K562 (cell line): ENCODE measurements around the gene PDPR. TPM values are rescaled to one million over a fixed set of nuclear protein-coding genes. Genes with fewer than 3 reads are reported as not detected.
"Not testable (repeated sequence)": the region's sequence is repeated elsewhere in the genome, so short reads cannot be mapped to it uniquely, and the experiment has no call there.

ENCODE experiments used
- ATAC-seq: fragments of 200-7000 bp; cut with Tn5 transposase; 3 replicates; pipeline ENCODE4 v1.9.1; 2020; ENCODE audit warnings: moderate library complexity
- Bru-seq: library from RNA; stranded (reverse); fragments of 400-500 nt; gene quantifications from one replicate; lab custom pipeline; 2021; lab: Mats Ljungman, UMichigan
- BruChase-seq, 2 experiments: library from RNA; stranded (reverse); fragments of 400-500 nt; gene quantifications; one replicate each; lab custom pipeline; 2021; lab: Mats Ljungman, UMichigan
- BruUV-seq: library from RNA; stranded (reverse); fragments of 400-500 nt; replicated peaks from 2 replicates; lab custom pipeline; 2021; lab: Mats Ljungman, UMichigan
- CTCF ChIA-PET: fragments of 300-600 bp; formaldehyde crosslinking; extraction: SDS; loops from one replicate; lab custom pipeline; 2021; ENCODE audit warnings: low intra/inter-chr PET ratio; lab: Yijun Ruan, JAX
- POLR2A ChIA-PET: fragments of 300-600, 350-650 bp; sonication (Branson Sonifier 250); formaldehyde crosslinking; extraction: SDS; loops from one replicate; lab custom pipeline; 2021; ENCODE audit warnings: antibody characterized with exemption, inconsistent platforms; lab: Yijun Ruan, JAX
- DNase-seq, 4 experiments: peaks; one replicate each; pipeline versions ENCODE4 v3.0.0 to v3.0.0-alpha.2; 2011 to 2018; ENCODE audit warnings: low spot score in 3 of 4, mixed read lengths in 3 of 4; ENCODE audit errors: extremely low read depth in 1 of 4
- FAIRE-seq: peaks from 2 replicates; lab custom pipeline; 2011; peaks lifted over from hg19 to GRCh38; lab: Jason Lieb, UNC
- H2AFZ ChIP-seq: 2 replicates; pipeline ENCODE4 v1.6.0; 2011; ENCODE audit warnings: low read depth, low read length, control low read depth, inconsistent platforms
- H3K27ac ChIP-seq: fragments of 200-600 bp; 3 replicates; pipeline ENCODE4 v1.8.0; 2011; ENCODE audit warnings: low read depth, mild to moderate bottlenecking, control low read depth, inconsistent platforms, low read length, moderate library complexity, mixed read lengths; ENCODE audit errors: extremely low read depth
- H3K27me3 ChIP-seq, 2 experiments: fragments of 300-600 bp in 1 of 2; 2 replicates in 1 of 2; 3 replicates in 1 of 2; pipeline versions ENCODE4 v1.6.0 to v1.8.0; 2011; ENCODE audit warnings: inconsistent platforms in 2 of 2, low read length in 2 of 2, mild to moderate bottlenecking in 1 of 2, mixed read lengths in 1 of 2, moderate library complexity in 1 of 2; ENCODE audit not compliant: control insufficient read depth in 2 of 2, insufficient read depth in 2 of 2
- H3K36me3 ChIP-seq: fragments of 300-600 bp; 3 replicates; pipeline ENCODE4 v1.8.0; 2011; ENCODE audit warnings: mild to moderate bottlenecking, low read length, inconsistent platforms; ENCODE audit not compliant: control insufficient read depth, insufficient read depth
- H3K4me1 ChIP-seq, 2 experiments: fragments of 200-600 bp in 1 of 2; replicated peaks in 1 of 2; 2 replicates in 1 of 2; 3 replicates in 1 of 2; pipeline versions ENCODE4 v1.5.1 to v1.8.0; 2011; ENCODE audit warnings: inconsistent platforms in 2 of 2, low read length in 2 of 2, mild to moderate bottlenecking in 1 of 2, mixed read lengths in 1 of 2, moderate library complexity in 1 of 2; ENCODE audit not compliant: control insufficient read depth in 2 of 2, insufficient read depth in 2 of 2
- H3K4me2 ChIP-seq: 2 replicates; pipeline ENCODE4 v1.6.1; 2011; ENCODE audit warnings: low read length, control low read depth, inconsistent platforms, mixed read lengths; ENCODE audit not compliant: insufficient read depth
- H3K4me3 ChIP-seq: fragments of 200-600 bp; sonication (generic), shearing (Covaris generic); 2 replicates; pipeline ENCODE4 v1.5.1; 2016; ENCODE audit warnings: control low read depth, inconsistent platforms
- H3K79me2 ChIP-seq: fragments of 200-600 bp; 3 replicates; pipeline ENCODE4 v1.8.0; 2011; ENCODE audit warnings: low read length, inconsistent platforms; ENCODE audit not compliant: control insufficient read depth, insufficient read depth
- H3K9ac ChIP-seq, 2 experiments: 2 replicates each; pipeline versions ENCODE4 v1.6.0 to v1.6.1; 2011; ENCODE audit warnings: low read depth in 2 of 2, low read length in 2 of 2, control low read depth in 1 of 2, inconsistent platforms in 1 of 2, mild to moderate bottlenecking in 1 of 2, mixed read lengths in 1 of 2; ENCODE audit not compliant: insufficient read depth in 1 of 2
- H3K9me1 ChIP-seq: one replicate; pipeline ENCODE4 v1.6.0; 2011; ENCODE audit warnings: inconsistent platforms, mild to moderate bottlenecking, low read length, moderate library complexity; ENCODE audit not compliant: control insufficient read depth, insufficient read depth
- H3K9me3 ChIP-seq: replicated peaks from 2 replicates; pipeline ENCODE4 v1.5.1; 2011; ENCODE audit warnings: low read depth, low read length, inconsistent platforms; ENCODE audit not compliant: control insufficient read depth, insufficient read depth
- H4K20me1 ChIP-seq: replicated peaks from 2 replicates; pipeline ENCODE4 v1.6.1; 2011; ENCODE audit warnings: low read length, inconsistent platforms, mixed read lengths; ENCODE audit not compliant: control insufficient read depth, insufficient read depth
- CREM ChIP-seq: IDR thresholded peaks from 2 replicates; pipeline ENCODE4 v1.6.1; 2014; ENCODE audit warnings: antibody characterized with exemption, low read depth
- FIP1L1 ChIP-seq: fragments of 200-400 bp; formaldehyde crosslinking; IDR thresholded peaks from 2 replicates; pipeline ENCODE4 v1.6.1; 2018; ENCODE audit warnings: mild to moderate bottlenecking, low read depth, low read length; ENCODE audit not compliant: poor library complexity, severe bottlenecking
- GABPA ChIP-seq: fragments of 200-800 bp; sonication (Bioruptor generic); conservative IDR thresholded peaks from 2 replicates; pipeline ENCODE4 v1.6.1; 2016; ENCODE audit warnings: low read depth, missing genetic modification characterization, missing compliant biosample characterization
- GMEB1 ChIP-seq: fragments of 250-450 bp; sonication (Bioruptor Pico); IDR thresholded peaks from 2 replicates; pipeline ENCODE4 v1.4.0; 2020; ENCODE audit warnings: mild to moderate bottlenecking
- HES1 ChIP-seq: fragments of 450-650 bp; IDR thresholded peaks from 2 replicates; pipeline ENCODE4 v1.6.1; 2016; ENCODE audit warnings: low read depth, mild to moderate bottlenecking, moderate library complexity
- NR2C2 ChIP-seq, 2 experiments: fragments of 200-800 bp in 1 of 2; sonication (Bioruptor generic) in 1 of 2; sonication (generic) in 1 of 2; formaldehyde crosslinking in 1 of 2; IDR thresholded peaks; 2 replicates each; pipeline versions ENCODE4 v1.6.1 to v1.8.0; 2016 to 2022; ENCODE audit warnings: mild to moderate bottlenecking in 1 of 2, missing compliant biosample characterization in 1 of 2, missing genetic modification characterization in 1 of 2, missing genetic modification reagents in 1 of 2
- POLR2AphosphoS5 ChIP-seq: IDR thresholded peaks from 2 replicates; pipeline ENCODE4 v1.6.1; 2011; ENCODE audit warnings: mild to moderate bottlenecking, low read depth, low read length, moderate library complexity; ENCODE audit not compliant: control insufficient read depth, insufficient read depth
- RBBP5 ChIP-seq: fragments of 200-600 bp; sonication (generic); IDR thresholded peaks from 2 replicates; pipeline ENCODE4 v1.6.1; 2012; ENCODE audit warnings: borderline replicate concordance, mild to moderate bottlenecking, low read length, control low read depth, inconsistent platforms; ENCODE audit not compliant: insufficient read depth, poor library complexity, severe bottlenecking
- TAF1 ChIP-seq: IDR thresholded peaks from 2 replicates; pipeline ENCODE4 v1.6.1; 2011; ENCODE audit warnings: mild to moderate bottlenecking, low read length, moderate library complexity; ENCODE audit not compliant: insufficient read depth, control insufficient read depth, severe bottlenecking; ENCODE audit errors: extremely low read depth
- ZBTB12 ChIP-seq: fragments of 250-450 bp; sonication (Bioruptor Pico); IDR thresholded peaks from 2 replicates; pipeline ENCODE4 v1.4.0; 2020
- WGBS: fragments of 100-300 bp; shearing (Covaris generic); methylation state at CpG from one replicate; pipeline ENCODE4 v1.1.6; 2016; ENCODE audit warnings: low coverage, mixed read lengths; ENCODE audit not compliant: insufficient coverage; ENCODE audit errors: missing lambda C conversion rate; 5-methylcytosine and 5-hydroxymethylcytosine counted together
- in situ Hi-C: fragments of 300-500 bp; cut with MboI; formaldehyde crosslinking; loops from 4 replicates; pipeline ENCODE4 v1.15.0; 2018; ENCODE audit warnings: inconsistent platforms, mixed read lengths
- intact Hi-C: fragments of 100-400 bp; cut with micrococcal nuclease; formaldehyde crosslinking; loops from 2 replicates; pipeline ENCODE4 v1.14.2; 2022
- long read RNA-seq, 3 experiments: library from polyadenylated mRNA in 2 of 3; library from RNA in 1 of 3; unstranded in 2 of 3; stranded (forward) in 1 of 3; transcript quantifications; one replicate each; pipeline ENCODE4 v2.0.0, GENCODE V29; 2019 to 2022
- polyA minus RNA-seq, 3 experiments: library from RNA; depleted of rRNA, polyadenylated mRNA; stranded (reverse); fragments of >200 nt; gene quantifications; 2 replicates each; pipeline ENCODE4 v1.2.3, GENCODE V29; 2011
- polyA plus RNA-seq, 8 experiments: library from polyadenylated mRNA; depleted of rRNA in 4 of 8; stranded (reverse) in 5 of 8; unstranded in 3 of 8; fragments of >200 nt; fragmentation: Nextera tagmentation in 2 of 8; fragmentation: Illumina TruSeq in 1 of 8; extraction: Ambion mirVana in 2 of 8; extraction: Trizol in 1 of 8; gene quantifications; 2 replicates each; pipeline versions ENCODE4 v1.2.1 to v1.2.3, GENCODE V29; 2011 to 2014; ENCODE audit warnings: inconsistent platforms in 1 of 8, missing spikeins in 1 of 8
- total RNA-seq, 7 experiments: library from RNA; depleted of rRNA in 6 of 7; stranded (reverse); fragments of >200 nt in 6 of 7; fragmentation: Illumina TruSeq in 2 of 7; extraction: Trizol in 2 of 7; gene quantifications; 2 replicates each; pipeline versions ENCODE4 v1.2.1 to v1.2.3, GENCODE V29; 2011 to 2021; ENCODE audit warnings: low replicate concordance in 1 of 7

The PDPR gene
- 91.0 and 117 TPM in 2 replicates for total RNA-seq (2011; cell fraction: chromatin; rRNA removed; ENCODE audit: low replicate concordance)
- total RNA-seq (2011; cell fraction: nucleolus; rRNA removed), result 62.0 and 64.2 TPM in 2 replicates
- 66.8 and 71.5 TPM in 2 replicates for total RNA-seq (2011; cell fraction: nucleoplasm; rRNA removed)
- total RNA-seq (2014; rRNA removed) (10.9 and 15.4 TPM in 2 replicates), total RNA-seq (2014; rRNA removed; fragmentation: Illumina TruSeq; extraction: Trizol) (15.9 and 16.8 TPM in 2 replicates), total RNA-seq (2015; rRNA removed; fragmentation: Illumina TruSeq; extraction: Trizol) (19.2 and 19.5 TPM in 2 replicates), total RNA-seq (2021) (26.0 and 26.9 TPM in 2 replicates), polyA plus RNA-seq (2011; rRNA removed) (33.6 and 35.7 TPM in 2 replicates), polyA plus RNA-seq (2014; fragmentation: Illumina TruSeq; extraction: Trizol) (26.1 and 28.0 TPM in 2 replicates), polyA plus RNA-seq (2014; fragmentation: Nextera tagmentation; extraction: Ambion mirVana) (1 to 10 TPM; 4.9 to 7.8 TPM), polyA plus RNA-seq (2014; rRNA removed) (19.1 and 21.0 TPM in 2 replicates), polyA minus RNA-seq (2011; rRNA and poly(A)+ RNA removed) (47.9 and 56.3 TPM in 2 replicates), Bru-seq, nascent RNA (percentile 76 among the genes with signal in this experiment), BruChase-seq, experiment 1, labeled RNA remaining after a 2-hour chase (percentile 82 among the genes with signal in this experiment), BruChase-seq, experiment 2, labeled RNA remaining after a 6-hour chase (percentile 82 among the genes with signal in this experiment)
- polyA plus RNA-seq (2011; cell fraction: cytosol; rRNA removed), result 24.5 and 29.6 TPM in 2 replicates
- polyA plus RNA-seq (2011; cell fraction: nucleus; rRNA removed), result 63.0 and 86.6 TPM in 2 replicates
- 17.4 and 19.5 TPM in 2 replicates for polyA plus RNA-seq (2012)
- polyA minus RNA-seq (2011; cell fraction: cytosol; rRNA and poly(A)+ RNA removed), result 24.7 and 27.3 TPM in 2 replicates
- polyA minus RNA-seq (2011; cell fraction: nucleus; rRNA and poly(A)+ RNA removed), result 30.4 and 39.0 TPM in 2 replicates
- long read RNA-seq, experiment 1, partial matches to known transcripts, result 4 of 31 reads
- long read RNA-seq, experiment 1, other reads (novel, unspliced or antisense), result 27 of 31 reads
- long read RNA-seq, experiment 2, full-length matches to known transcripts, result 1 of 28 reads
- long read RNA-seq, experiment 2, partial matches to known transcripts, result 2 of 28 reads
- long read RNA-seq, experiment 2, other reads (novel, unspliced or antisense), result 25 of 28 reads
- long read RNA-seq, experiment 3, partial matches to known transcripts, result 0 of 8 reads
- long read RNA-seq, experiment 3, other reads (novel, unspliced or antisense), result 8 of 8 reads

GRCh38 chr16:70113982-70114826 lies at the start of gene PDPR:
TSS of gene PDPR (plus strand) at chr16:70114332. CDS start at chr16:70120493, 6,161 bp downstream.
- ATAC-seq (peak; percentile 93), DNase-seq (peak; percentile 75 to 93 (median 80)), FAIRE-seq (peak; percentile 93)
- H3K36me3 ChIP-seq; POLR2A ChIA-PET; H3K9me1 ChIP-seq; H3K9me3 ChIP-seq; intact Hi-C loops; H3K27me3 ChIP-seq; H4K20me1 ChIP-seq; CTCF ChIA-PET; H3K79me2 ChIP-seq; in situ Hi-C loops; TF ChIP-seq NR2C2 (CRISPR knock-in tag; IDR thresholded peaks at IDR 0.05): not testable (repeated sequence)
- Histone ChIP-seq H3K27ac (peak within 1 kb of the TSS; percentile 66; the same call in 2 of the 3 replicates), H3K4me1 (peaks cover 0 to 13% of the 10 kb centered on the region in 2 experiments; a peak in 3 of 5 replicates), H3K4me2 (peak within 1 kb of the TSS; percentile 80), H3K4me3 (peak within 1 kb of the TSS; percentile 70), H2AFZ (peak within 1 kb of the TSS; percentile 91), H3K9ac (peak within 1 kb of the TSS; percentile 75 to 94)
- under 1% methylated on average over 55 of the region's 88 CpGs for WGBS
- BruUV-seq, result TSS peak; percentile 51
- TF ChIP-seq POLR2AphosphoS5, result peak; percentile 40; the same call in 1 of the 2 replicates
- TF ChIP-seq GMEB1 (CRISPR knock-in tag), result peak; percentile 92
- peak; percentile 69 for TF ChIP-seq GABPA (tag)
- TF ChIP-seq RBBP5, result peak; percentile 38
- TF ChIP-seq FIP1L1, result peak; percentile 38
- peak; percentile 43; the same call in 1 of the 2 replicates for TF ChIP-seq HES1
- TF ChIP-seq TAF1, result peak; percentile 53
- TF ChIP-seq NR2C2 (tag; IDR thresholded peaks at IDR 0.05), result peak; percentile 93
- peak; percentile 60; the same call in 1 of the 2 replicates for TF ChIP-seq ZBTB12 (CRISPR knock-in tag)
- TF ChIP-seq CREM, result peak; percentile 89
